CD4-positive, alpha-beta T cell treated with Interleukin-15 for 4 hours (primary cell): ENCODE measurements around the gene CCL16.
A peak's percentile ranks its signal among the peaks of the same experiment; 100 is the strongest.

Source experiments
- DNase-seq: peaks from one replicate; pipeline ENCODE4 v3.0.0-alpha.2; 2020; ENCODE audit warnings: low spot score

CCL16 gene

DNA sequence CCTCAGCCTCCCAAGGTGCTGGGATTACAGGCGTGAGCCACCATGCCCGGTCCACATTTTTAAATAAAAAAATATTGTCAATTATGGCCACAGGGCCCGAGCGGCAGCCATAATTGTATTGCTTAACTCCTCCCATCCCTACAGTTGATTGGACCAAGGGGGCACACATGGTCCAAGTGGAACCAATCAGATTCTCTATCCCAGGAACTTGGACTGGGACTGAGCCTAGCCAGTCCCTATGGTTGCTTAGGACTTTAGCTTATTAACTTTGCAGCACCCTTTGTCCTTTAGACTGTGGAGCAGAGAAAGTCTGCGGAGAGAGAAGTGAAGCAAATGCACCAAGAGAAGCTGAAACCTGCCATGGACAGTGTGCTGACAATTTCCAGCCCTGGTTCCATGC lies 45.2 kb downstream of the CCL16 start:
- DNase-seq, result no peak

DNA sequence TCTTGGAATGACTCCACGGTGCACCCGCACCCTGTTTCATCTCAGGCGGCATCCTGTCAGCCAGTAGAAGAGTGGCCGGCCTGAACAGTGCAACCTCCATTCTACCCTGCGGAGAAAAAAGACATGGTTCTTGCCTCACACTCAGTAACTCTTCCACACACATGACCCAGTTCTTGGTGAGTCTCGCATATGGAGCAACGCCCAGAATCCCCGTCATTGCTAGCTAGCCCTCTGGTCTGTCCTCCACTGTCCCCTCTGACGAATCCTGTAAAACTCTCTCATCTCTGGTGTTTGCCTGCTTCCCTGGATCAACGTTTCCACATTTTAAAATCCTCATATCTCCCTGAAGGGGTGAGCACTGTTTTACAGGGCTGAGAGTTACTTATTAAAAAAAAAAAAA lies 46.5 kb downstream of the CCL16 start:
- no peak for DNase-seq

DNA sequence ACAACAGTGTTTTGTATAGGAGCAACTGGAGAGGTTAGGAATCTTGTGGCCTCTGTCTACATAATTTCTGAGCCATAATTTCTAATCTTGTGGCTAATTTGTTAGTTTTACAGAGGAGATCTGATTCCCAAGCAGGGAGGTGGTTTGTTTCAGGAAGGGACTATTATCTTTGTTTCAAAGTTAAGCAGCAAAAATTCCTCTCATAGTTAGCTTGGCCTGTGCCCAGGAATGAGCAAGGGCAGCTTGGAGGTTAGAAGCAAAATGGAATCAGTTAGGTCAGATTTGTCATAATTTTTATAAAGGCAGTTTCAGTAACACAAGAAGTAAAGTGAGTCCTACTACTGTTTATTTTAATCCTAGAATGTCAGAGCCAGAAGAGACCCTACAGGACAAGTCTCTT lies 48.7 kb downstream of the CCL16 start:
- DNase-seq, result no peak

DNA sequence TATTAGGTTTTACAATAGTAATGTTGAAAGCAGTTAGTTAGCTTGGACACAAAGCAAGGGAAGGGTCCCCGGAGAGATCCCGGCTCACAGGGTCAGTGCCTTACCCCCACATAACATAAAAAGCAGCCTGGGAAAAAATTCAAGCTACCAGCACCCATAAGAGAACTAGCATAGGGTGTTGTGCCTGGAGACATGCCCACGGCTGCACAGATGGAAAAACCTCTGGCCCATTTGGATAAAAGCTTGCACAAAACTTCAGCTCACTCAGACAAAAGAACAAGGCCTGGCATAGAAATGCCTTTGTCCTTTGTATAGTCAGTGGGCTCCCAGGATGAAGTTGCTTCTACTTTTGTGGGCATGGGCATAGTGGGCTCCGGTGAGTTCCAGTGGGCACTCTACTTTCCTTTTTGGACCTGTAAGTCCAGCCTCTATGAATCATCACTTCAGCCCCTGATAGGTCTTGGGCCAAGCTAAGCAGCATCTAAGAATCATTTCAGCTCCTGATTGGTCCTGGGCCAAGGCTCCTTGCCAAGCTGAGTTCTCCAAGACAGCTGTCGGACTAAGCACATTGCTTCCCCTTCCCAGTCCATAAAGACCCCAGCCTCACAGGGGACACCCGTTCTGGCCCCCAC lies 49.4 kb downstream of the CCL16 start:
- no peak for DNase-seq

DNA sequence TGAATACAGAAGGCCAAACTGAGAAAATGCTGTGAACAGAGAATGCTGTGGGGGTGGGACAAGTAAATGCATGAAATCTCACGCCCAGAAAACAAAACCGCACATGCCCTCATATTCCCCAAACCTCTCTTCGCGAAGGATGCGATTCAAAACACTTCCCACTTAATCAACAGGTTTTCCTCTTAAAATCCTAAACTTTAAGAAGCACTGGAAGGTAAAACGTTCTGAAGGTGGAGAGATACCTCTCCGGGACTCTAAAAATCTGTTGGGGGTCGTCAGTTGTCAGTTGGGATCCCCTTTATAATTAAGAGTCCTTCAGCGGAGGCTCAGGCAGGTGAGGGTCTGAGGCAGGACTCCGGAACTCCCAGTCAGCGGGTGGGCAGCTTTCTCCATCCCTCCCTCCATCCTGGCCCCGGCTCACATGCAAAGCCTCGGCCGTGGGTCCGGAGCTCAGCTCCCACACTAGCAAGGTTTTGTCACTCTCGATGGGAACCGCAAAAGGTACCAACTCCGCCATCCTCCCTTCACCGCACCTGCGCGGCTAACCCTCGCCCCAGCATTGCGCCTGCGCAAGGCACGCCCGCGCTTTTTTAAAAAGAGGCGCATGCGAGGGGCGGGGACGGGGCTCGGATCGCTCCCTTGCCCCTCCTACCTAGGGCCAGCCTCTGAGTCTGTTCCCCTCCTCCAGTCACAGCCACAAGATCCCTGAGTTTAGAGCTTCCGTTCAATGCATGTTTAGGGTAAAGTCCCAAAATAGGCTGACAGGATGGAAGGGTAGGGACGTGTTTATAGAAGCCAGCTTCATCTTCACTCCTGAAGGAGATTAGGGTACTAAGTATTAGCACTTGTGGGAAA lies 50.9 kb downstream of the CCL16 start, which contains the start of gene RDM1:
Gene RDM1, minus strand, starts transcription at position 563 of the 855 bp plus-strand sequence. Its CDS starts 46 bp downstream, at position 517.
- peak; percentile 78 for DNase-seq

DNA sequence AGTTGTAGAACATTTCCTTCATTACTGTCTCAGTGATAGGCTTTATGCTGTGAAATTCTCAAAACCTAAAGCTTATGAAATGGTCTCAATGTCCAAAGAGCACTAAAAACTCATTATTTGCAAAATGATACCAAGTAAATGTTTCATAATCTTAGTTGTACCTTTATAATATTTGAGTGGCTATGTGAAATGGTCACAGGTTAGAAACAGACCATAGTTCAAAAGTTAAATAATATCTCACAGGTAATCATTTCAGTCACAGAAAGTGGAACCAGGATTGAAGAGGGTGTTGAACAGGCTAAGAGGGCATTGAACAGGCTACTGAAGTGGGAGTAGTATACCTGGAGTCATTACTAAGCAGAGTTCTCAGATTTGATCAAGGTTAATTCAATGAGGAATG lies 53.6 kb downstream of the CCL16 start:
- no peak for DNase-seq
